COLO668 (cell line): ENCODE measurements around the gene CACNG5.
A peak's percentile ranks its signal among the peaks of the same experiment; 100 is the strongest.
"Not testable (repeated sequence)": the region's sequence is repeated elsewhere in the genome, so short reads cannot be mapped to it uniquely, and the experiment has no call there.

ENCODE experiments used
- DNase-seq: peaks from one replicate; lab custom pipeline; 2025; ENCODE audit not compliant: unreplicated experiment; lab: John Stamatoyannopoulos, UW

Gene CACNG5

DNA sequence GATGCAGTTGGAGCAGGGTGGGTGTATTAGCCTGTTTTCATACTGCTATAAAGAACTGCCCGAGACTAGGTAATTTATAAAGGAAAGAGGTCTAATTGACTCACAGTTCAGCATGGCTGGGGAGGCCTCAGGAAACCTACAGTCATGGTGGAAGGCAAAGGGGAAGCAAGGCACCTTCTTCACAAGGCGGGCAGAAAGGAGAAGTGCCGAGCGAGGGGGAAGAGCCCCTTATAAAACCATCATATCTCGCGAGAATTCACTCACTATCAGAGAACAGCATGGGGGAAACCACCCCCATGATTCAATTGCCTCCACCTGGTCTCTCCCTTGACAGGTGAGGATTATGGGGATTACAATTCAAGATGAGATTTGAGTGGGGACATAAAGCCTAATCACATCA, 68.4 kb downstream of the CACNG5 start:
- DNase-seq: not testable (repeated sequence)

DNA sequence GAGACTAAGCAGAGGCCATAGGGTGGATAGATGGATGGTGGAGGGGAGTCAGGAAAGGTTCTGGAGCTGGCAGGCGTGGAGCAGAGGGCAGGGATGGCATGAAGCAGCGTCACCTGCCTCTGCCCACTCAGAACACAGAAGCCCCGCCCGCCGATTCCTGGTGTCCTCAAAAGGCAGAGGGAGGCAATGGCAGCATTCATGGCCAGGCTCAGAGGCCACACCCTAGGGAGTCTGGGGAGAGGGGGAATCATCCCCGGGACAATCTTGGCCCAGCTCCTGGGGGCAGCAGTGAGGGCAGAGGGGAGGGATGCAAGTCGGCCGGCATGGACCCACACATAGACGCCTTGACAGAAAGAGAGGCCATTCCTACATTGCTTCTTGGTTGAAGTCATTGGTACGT, 68.9 kb downstream of the CACNG5 start:
- DNase-seq: no peak

DNA sequence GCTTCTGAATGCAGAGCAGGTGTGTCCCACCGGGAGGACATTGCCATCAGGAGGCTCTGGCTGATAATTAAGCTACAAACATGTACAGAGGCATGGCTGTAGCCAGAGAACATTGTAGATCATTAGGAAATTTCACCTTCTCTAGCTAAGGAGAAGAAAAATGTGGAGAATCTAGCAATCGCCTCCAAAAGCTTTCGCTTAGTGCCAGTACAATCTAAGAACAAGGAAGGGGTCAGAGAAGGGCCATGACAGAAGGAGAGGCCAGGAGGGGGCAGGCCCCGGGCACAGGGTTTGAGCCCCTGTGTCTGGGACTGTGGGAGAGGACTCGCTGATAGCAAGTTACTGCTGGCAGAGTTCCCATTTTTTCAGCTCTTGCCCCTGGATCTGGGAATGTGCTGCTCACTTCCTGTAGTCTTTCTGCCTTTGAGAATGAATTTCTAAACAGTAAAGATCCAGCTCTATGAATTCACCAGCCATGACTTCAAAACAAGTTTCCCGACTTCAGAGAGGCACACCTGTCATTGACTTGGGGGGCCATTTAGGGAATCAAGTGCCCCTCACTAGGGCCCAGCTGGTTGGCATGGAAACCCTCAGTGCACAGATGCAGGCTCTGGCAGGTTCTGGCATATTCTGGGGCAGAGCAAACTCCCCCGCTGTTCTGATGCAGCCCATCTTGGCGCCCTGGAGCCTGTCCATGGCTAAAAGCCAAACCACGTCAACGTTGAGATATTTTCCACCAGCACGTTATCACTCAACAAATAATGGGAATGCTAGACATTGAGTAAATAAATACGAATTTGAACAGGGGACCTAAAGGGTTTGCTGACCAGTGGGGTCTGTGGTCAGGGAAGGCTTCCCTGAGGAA, 70.1 kb downstream of the CACNG5 start:
- DNase-seq: peak; percentile 2

DNA sequence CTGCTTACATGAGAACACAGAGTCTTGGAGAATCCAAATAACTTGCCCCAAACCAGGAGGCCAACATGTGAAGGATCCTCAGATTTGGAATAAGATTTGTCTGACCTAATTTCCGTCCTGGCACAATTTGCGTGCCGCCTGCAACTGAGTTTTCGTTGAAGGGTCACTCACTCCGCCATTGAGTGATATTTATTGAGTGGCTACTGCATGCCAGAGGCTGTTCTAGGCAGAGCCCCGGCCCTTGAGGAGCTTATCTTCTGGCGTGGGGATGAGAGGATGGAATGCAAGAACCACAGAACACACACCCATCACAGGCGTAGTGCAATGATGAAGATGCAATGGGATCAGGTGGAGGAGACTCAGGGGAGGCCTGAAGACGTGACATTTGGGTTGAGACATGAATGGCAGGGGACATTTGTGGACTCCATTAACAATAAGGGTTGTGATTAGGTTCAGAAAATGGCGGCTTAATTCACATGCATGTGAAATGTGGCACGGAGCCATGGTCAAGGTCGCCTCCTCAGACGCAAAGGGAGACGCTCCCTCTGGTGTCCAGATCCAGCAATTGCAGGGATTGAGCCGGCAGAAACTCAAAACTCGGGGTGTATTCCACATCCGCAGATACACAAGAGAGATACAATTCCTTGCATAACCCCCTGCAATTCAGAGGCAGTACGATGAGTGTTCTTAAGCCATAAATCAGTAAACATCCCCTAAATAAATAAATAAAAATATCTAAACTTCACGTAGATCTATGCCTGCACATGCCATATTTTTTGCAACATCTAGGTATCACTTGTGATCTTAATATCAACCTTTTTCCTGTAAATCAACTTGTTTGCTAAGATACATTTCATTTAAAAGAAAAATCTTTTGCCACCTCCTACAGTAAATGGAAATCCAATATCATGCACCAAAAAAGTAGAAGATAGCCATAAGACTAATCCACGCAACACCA, 71.7 kb downstream of the CACNG5 start:
- peak; percentile 62 for DNase-seq

DNA sequence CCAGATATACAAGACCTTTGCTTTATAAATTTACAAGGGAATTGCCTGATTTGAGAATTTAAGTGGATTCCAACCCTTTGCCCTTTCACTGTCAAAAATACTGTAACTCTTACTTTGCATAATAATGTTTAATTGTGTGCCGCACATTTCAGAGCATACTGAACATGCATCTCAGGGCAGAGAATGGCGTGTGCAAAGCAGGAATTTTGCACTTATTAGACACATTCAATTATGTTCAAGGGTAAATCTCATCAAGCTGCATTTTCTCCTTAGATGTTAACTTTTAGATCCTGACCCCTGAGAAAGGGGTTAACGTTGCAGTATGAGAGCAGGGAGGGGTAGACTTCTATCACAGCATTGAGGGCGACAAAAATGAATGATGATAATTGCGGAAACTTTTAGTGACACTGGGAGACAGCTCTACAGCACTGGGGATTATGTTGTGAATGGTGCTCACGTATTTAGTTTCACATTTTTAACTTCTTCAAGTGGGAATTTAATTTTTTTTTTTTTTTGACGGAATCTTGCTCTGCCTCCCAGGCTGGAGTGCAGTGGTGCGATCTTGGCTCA, 75.0 kb downstream of the CACNG5 start:
- DNase-seq: no peak

DNA sequence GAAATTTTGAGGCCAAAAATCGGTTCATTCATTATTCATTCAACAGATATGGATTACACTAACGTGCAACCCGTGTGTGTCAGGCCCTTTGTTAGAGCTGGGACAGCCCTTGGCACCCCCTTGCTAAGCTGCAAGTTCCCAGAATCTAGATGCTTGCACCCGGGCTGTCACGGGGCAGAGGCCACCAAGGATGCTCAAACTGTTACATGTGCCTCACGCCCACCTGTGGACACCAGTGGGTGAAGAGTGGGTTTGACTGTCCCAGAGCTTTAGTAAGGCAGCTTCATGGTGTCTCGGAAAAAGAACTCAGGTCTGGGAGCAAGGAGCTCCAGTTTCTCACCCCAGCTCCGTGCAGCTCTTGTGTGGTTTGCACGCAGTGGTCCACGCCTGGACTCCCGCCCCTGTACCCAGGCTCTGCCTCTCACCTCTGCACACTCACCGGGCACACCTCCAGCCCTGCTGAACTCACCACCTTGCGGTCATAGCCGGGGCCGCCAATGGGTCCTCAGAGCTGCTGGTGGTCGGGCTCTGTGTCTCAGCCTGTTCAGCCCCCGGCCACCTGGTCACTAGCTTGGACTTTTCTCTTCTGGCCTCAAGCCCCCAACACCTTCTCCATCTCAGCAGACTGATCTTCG, 75.9 kb downstream of the CACNG5 start:
- no peak for DNase-seq

DNA sequence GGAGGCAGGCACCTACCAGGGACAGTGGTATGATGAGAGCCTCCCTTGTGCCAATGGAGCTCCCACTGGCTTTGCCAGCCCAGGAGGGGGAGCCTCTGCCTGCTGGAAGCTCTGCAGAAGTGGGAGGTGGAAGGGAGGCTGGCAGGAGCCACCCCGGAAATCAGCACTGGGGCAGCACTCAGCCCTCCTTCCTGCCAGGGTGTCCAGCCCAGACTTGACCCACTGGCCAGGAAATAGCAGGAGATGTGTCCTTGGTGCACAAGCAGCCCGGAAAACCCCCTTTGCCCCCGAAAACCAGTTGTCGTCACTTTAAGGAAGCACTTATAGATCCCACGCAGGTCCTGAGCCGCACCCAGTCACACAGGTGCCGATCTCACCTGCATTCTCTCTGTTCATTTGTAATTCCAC, 80.3 kb downstream of the CACNG5 start:
- peak; percentile 20 for DNase-seq

DNA sequence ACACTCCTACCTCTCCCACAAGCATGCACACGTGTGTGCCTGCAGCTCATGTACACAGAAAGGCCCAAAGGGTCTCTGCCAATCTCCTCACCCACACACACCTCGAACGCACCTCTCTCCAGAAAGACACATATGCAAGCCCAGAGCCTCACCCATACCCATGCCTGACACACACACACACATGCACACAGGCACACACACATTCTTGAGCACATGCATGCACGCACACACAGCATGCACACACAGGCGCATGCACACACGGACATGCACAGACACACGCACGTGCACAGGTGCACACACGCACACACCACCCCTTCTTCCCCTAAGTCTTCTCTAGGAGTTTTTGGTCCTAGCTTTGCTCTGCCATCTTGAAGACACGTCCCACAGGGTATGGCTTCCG, 80.9 kb downstream of the CACNG5 start:
- no peak for DNase-seq

DNA sequence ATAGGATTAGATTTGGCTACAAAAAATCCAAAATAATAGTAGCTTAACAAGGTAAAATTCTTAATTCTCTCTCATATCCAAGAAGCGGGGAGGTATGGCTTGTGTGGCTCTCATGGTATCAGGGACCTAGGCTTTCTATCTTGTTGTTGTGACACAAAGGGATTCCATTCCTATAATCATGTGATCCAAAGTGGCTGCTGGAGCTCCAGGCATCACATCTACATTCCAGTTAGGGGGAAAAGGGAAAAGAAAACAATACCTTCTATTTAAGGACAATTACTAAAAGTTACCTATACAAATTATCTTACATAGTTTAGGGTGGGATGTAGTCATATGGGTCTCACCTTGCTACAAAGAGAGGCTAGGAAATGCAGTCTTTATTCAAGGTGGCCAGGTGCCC, 82.0 kb downstream of the CACNG5 start:
- DNase-seq: no peak

DNA sequence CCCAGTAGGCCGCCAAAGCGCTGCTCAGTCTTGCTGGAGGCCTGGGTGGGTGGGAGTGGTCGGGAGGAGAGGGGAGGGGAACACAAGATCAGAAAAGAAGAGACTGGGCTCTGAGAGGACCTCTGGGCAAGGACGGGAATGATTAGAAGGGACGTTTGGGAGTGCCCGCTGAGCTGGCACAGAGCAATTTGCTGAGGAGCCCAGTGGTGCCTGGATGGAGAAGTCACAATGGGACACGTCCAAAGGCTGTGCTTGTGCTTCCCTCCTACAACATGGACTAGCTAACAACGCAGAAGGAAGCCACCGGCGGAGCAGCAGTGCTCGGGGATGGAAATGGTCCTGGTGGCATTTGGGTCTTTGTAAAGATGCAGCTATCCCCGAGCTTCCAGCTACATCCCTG, 84.0 kb downstream of the CACNG5 start:
- no peak for DNase-seq

DNA sequence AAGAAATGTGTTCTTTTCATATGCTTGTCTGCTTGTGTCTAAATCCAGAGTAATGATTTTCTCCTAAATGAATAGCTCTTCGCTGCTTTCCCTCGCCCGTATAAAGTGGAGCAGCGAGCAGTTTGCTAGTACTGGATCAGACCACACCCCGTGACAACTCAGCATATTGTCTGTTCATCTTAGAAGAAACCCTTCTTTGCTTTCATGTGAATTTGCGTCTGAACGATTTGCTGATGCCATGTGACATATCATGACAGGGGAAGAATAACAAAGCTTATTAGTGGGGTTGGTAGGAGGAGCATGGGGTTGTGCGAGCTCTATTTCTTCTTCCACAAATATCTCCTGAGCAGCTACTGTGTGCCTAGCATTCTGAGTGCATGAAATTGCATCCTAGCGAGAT, 85.5 kb downstream of the CACNG5 start:
- DNase-seq: no peak

DNA sequence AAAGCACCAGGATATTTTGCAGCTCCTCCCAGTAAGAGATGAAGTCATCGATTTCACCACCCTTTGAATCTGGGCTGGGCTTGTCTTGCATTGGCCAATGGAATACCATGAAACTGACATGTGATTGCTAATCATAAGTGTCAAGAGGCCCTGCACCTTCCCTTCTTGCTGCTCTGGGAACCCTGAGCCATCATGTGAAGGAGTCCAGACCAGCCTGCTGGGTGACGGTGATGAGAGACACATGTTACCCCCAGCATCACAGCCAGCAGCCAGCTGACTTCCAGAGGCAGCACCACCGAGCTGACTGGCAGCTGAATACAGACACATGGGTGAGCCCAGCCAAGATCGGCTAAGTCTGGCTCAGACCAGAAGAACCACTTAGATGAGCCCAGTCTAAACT, 86.0 kb downstream of the CACNG5 start:
- DNase-seq: no peak

DNA sequence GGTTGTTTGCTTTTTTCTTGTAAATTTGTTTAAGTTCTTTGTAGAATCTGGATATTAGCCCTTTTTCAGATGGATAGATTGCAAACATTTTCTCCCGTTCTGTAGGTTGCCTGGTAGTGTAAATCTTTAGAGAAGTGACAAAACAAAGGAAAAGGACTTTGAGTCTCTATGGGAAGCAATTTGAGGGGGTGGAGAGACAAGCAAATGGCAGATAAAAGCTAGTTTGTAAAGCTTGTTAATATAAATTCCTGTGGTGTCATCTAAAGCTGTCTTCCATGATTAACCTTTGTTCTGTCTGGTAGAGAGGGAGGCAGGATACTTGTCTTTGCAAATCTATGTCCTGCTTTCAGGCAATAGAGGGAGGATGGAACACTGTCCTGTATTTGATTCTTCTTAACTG, 89.0 kb downstream of the CACNG5 start:
- no peak for DNase-seq

DNA sequence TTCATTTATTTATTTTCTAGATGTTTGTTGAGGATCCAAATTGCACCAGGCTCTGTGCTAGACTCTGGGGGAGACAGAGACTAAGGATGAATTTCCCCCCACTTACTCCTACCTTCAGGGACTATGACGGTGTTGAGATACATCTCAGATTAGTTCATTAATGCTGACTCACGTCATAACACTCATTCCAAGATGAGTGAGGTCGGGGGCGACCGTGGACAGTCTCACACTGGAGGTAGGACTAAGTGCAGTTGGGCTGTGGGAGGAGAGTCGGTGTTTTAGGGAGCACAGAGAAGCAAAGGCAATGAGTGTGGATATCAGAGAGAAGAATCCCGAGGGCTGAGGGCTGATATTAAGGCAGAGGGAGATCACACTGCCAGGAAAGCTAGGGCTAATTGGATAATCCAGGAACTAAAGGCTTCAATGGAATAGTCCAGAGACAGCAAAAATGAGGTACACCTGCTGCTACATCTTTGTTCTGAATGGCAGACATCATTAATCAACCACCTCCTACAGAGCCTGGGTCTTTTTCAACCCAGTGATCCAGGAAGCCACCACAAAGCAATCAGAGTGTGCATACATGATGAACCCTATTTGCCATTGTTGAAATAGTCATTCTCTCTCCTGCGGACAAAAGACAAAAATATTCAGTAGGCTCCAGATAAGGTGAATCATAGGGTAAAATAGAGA, 91.0 kb downstream of the CACNG5 start:
- peak; percentile 3 for DNase-seq

DNA sequence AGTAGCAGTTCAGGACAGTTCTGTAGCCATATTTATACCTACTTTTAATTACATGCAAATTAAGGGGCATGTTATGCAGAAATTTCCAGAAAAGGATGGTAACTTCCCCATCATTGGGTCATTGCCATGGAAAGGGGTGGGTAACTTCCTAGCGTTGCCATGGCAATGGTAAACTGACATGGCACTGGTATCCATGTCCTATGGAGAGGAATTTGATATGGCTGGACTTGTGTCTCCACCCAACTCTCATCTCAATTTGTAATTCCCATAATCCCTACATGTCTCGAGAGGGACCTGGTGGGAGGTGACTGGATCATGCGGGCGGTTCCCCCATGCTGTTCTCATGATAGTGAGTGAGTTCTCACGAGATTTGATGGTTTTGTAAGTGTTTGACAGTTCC, 94.0 kb downstream of the CACNG5 start:
- DNase-seq: no peak

DNA sequence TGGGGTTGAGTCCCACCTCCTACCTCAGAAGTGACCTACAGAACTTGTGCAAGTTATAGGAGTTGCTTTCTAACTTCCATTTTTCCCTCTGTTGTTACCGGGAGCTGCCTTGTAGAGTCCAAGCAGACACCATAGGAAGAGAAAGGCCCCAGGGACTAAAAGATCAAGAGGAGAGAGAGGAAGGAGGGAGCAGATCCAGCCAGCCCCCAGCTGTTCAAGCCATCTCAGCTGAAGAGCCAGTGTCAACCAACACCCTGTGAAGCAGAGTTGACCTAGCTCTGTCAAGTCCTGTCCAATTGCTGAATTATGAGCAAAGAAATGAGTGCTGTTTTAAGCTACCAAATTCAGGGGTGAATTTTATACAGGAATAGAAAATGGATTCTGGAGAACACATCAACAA, 94.7 kb downstream of the CACNG5 start:
- no peak for DNase-seq

DNA sequence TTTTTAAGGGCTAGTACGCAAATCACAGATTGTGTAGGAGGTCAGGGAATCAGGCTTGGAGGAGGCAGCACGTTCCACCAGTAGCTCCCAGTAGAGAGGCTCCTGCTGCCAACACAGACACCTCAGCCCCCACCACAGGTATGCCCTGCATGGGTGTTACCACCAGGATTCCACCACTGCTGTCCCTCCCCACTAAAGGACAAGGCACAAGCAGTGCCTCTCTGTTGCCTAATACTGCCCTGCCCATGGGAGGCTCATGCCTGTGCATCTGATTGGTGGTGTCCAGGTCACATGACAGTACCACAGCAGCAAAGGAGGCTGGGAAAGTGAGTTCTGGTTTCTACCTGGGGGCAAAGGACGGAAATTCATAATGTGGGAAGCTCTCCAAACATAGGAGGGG, 96.0 kb downstream of the CACNG5 start:
- DNase-seq: no peak

DNA sequence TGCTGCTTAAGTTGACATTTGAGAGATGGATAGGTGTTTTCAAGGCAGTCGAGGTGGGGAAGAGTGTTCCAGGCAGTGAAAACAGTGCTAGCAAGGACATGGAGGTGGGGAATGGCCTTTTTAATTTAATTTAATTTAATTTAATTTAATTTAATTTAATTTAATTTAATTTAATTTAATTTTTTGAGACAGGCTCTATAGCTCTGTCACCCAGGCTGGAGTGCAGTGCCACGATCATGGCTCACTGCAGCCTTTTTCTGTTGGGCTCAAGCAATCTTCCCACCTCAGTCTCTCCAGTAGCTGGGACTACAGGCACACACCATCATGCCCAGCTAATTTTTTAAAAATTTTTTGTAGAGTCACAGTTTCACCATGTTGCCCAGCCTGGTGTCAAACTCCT, 97.4 kb downstream of the CACNG5 start:
- no peak for DNase-seq

DNA sequence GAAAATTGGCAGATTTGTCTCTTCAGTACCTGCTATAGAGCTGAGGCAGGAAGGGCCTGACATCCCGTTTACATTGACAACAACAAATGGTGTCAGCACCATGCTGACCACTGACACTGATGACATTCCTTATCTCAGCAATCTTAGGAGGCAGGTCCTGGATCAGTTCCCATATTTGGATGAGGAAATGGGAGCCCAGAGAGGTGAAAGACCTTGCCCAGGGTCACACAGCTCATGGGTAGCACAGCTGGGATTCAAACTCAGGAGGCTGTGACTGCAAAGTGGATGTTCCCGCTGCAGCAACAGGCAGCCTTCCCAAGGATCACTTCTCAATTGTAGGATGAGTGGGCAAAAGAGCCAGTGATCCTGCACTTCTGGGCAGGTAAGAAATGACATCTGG, 99.1 kb downstream of the CACNG5 start:
- no peak for DNase-seq
